CD4-positive, alpha-beta T cell treated with Interleukin-17A for 4 hours (primary cell): Measurements from ENCODE around the gene FOXP1.

Experiments used
- DNase-seq: peaks from one replicate; pipeline ENCODE4 v3.0.0-alpha.2; 2020; ENCODE audit warnings: mixed read lengths

The FOXP1 gene

DNA sequence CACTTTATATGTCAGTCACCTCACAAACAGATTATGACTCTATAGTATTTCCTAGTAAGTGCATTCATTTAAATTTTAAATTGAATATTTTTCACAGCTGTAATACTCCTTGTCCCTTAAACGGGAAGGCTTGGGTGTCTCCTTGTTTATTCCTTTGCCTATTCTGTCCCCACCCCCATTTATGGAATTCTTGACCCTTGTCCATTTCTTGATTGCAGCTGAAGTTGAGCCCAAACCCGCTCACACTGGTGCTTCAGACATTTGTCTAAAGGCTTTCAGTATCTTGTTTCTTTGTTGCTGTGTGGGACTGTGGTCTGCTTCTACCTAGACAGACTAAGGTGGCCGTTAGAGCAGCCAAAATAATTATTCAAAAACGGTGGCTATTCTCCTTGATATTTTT is 449.7 kb downstream of the FOXP1 start:
- DNase-seq, result no peak

DNA sequence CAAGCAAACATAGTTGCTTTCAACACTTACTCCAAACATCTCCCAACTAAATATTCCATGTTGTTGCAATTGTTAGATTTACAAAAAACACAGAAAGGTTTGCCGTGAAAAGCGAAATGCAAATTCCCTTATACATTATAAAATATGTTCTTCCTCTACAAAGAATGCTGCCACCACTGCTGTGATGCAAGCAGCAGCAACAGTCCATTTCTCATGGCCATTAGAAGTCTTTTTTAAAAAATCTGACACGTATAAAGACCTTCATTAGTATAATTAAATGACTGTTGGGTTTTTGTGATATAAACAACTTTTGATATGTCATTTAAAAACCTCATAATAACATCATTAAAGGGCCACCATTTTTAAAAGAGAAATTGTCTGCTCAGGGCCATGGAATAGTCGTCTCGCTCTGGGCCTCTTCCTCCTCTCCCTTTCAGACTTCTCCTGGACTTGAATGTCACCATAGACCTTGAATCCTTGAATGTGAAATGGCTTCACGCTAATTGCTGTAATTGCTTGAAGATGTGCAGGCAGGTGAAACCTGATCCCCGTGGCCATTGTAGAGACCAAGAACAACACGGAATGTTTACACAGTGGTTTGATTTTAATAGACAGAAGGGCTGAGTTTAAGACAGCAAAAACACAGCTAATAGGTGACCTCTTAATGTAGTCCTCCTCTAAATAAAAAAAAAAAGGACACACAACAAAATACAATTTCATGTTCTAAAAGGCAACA is 450.4 kb downstream of the FOXP1 start:
- no peak for DNase-seq

DNA sequence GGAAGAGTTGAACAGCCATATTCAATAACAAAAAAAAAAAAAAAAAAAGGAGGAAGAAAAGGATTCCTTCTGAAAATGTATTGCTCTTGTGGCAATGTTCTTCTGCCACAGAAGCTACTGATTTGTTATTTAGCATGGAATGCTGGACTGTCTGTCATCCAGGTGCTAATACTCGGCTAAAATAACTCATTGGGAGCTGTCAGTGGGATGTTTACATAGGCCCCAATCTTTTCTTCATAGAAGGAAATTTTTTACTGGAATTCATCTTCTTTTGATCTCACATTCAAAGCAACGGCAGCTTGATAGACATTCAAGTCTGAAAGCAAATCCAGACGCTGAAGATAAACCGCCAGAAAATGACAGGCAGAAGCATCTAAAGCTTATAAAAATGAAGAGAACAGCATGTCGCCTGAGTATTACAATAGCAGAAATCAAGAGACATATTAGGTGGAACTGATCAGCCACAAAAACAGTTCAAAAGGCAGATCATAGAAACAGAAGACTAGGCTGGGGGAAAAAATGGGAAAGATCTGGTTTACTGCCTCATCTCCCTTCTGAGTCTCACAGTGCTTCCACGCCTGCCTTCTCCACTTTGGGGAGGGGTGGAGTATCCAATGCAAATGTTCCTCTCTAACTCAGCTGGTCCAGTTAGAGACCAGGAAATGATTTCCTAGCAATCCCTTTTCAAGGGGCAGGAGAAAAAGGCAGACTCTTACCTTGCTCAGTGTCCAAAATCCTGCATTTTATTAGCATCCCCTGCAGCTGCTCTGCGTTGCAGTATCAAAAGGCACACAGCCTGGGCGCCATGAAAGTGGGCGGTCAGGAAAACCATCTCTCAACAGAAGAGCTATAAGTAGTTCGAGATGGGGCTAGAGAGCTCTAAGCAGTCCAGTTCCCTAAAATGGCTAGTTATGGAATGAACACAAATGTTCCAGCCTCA is 451.9 kb downstream of the FOXP1 start:
- peak; percentile 24 for DNase-seq

DNA sequence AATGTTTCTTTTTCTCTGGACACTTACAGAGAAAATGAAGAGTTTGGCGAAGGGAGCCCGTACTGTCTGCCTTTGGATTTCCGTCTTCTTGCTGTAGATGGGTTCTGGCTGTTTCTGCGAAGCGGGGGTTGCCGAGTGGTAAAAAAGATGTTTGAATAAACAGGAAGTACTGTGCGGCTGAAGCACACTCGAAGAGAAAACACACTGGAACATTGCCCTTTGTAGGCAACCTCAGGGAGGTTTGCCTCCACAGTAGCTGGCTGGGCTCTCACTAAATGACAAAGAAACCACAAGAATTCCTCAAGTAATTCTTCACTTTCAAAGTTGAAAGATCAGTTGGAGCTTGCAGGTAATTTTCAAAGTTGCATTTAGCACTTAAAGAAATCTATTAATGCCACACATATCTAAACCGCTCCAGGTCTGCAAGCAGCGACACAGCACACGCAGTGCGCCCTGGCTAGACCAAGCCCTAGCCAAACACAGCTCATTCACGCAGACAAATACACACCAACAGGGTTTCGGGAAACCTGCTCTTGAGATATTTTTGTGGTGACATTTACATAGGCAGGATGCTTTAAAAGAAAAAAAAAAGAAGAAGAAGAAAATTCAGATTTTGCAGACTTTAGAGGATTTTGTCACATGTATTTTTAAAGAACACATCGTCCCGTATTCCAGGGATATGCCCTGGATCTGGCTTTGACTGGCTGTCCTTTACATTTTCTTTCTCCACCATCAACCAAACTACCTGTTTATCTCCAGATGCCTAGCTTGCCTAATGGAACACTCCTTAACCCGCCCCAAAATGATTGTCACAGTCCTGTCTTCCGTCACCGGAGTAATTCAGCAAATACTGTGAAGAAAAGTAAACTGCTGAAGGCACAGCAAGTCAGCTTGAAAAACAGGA is 452.8 kb downstream of the FOXP1 start:
- DNase-seq, result peak; percentile 80

DNA sequence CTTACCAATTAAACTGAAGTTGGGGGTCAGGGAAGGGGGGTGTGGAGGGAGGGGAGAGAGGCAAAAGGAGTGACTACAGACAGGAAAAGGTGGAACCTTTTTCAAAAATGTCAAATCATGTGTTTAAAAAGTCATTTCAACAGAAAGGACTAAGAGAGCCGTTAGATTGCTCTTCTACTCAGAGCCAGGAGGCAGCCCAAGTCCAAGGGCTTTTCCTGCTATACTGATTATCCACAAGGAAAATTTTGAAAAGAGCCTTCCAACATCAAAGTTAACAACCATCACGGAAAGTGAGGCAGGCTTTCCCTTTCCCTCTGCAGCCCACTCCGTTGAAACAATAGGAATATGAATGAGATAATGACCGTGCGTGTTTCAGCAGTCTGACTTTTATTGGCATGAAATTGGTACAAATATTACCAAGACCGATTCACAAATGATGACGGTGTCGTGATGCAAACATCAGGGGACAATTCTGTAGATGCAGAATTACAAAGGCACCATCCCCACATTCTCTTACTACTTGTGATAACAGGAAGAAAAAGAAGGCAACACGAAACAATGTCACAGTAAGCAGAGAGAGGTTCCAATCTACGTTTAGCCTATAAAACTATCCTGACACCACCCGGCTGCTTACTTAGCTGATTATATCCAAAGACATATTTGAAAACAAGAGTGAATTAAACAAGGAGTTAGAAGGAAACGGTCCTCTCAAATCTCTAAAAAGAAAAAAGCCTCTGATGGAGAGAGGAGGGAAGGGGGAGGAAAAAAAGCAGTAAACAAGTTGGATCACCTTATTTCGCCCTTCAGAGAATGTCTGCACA is 453.7 kb downstream of the FOXP1 start:
- DNase-seq, result peak; percentile 31

DNA sequence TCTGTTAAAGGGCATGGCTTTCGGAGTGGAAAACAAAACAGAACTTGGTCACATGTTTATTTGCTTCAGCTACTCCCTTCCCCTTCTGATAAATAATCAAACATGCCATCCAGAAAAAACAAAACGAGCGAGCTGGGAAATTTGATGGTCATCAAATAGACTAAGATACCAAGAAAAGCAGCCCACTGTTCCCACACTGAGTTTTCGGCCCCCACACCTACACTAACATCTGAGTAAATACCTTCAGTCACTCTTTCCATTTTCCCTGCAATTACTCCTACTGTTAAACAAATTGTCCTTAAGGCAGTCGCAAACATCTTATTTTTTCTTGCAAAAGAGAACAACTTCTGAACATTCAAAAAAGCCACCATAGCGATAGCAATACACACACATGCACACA is 454.6 kb downstream of the FOXP1 start:
- no peak for DNase-seq

DNA sequence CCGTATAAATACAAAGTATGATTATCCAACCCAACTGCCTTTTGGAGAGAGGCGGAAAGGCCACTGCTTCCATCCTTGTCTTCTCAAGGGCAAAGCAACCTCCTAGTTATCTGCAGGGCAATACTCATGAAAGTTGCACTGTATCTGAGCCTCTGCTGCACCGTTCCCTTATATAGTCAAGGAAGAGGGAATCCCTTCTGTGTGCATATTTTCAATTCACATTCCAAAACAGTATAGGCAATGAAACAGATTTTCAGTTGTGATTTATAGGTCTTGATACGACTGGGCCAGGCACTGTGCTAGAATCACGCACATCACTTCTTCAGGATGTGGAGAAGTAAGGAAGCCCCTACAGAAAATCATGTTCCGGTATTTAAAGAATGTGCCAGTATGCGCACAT is 455.7 kb downstream of the FOXP1 start:
- DNase-seq, result no peak

DNA sequence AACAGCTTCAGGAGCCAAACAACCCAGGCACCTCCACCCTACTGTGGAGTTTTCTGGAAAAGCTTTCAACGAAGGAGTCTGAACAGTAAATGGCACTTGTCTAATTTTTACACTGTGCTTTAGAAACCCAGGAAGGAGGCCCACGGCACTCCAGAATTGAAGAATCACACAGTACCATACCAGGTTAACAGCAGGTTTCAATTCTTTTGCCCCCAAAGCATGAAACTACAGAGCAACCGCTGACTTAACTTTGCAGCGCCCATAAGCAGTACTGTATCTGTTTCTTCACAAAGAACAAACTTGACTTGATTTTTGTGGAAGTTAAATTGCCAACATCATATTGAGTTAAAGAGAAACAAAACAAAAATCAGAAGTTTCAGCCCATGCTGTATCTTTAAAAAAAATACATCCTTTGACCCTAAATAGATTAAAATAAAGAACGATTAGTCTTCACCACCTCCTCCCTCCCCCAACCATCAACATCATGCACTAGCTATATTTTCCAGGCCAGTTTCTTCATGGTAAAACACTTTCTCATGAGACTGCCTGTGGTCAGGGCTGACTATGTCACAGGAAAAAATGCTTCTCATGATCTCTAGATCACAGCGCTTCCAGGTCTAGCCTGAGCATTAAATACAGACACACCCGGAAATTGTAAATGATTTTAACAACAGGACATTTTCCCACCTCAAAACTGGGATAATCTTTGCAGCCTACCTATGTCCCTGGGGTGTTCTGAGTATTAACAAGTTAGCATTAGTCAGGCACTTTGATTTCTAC is 456.3 kb downstream of the FOXP1 start:
- DNase-seq, result peak; percentile 49

DNA sequence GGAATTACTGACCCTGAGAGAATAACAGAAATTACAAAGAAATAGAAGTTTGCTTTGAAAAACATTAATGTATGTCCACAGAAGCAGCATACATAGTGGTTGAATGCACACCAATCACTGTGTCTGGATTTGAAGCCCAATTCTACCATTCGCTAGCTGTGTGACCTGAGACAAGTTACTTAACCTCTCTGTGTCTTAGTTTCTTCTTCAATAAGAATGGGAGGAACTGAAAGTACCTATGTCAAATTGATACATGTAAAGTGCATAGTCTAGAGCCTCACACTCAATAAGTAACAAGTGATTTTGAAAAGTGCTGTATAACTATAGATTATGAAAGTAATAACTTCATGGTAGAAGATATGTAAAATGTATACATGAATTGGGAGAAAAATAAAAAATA is 457.8 kb downstream of the FOXP1 start:
- no peak for DNase-seq

DNA sequence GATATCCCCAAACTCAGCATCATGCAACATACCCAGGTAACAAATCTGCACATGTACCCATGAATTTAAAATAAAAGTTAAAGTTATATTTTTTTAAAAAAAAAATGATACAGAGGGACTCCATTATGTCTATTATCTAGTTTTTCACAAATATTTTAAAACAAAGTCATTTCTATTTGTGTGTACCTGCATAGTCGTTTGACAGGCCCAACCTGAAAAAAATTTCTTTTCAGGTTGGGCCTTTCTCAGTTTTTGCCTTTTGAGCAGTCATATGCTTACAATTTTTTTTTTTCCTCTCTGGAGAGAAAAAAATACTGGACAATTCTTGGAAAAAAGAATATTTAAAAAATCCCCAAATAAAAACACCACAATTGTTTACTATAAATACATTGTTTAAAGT is 459.5 kb downstream of the FOXP1 start:
- DNase-seq, result no peak

DNA sequence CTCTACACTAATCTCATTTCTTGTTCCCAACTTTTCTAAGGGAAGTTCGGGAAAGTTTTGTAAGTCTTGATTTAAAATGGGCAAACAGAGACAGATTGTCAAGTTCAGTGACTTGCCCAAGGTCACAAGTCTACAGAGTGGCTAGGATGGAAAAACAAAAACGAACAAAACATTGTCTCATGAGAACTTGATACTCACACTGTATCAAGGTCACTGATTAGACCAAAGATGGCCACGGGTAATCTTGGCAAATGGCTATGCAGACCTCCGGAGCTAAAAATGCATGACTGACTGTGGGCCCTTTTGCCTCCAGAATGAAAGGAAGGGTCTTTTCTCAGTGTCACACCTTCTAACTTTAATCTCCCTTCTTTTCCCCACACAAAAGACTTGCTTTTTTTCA is 460.9 kb downstream of the FOXP1 start:
- no peak for DNase-seq

DNA sequence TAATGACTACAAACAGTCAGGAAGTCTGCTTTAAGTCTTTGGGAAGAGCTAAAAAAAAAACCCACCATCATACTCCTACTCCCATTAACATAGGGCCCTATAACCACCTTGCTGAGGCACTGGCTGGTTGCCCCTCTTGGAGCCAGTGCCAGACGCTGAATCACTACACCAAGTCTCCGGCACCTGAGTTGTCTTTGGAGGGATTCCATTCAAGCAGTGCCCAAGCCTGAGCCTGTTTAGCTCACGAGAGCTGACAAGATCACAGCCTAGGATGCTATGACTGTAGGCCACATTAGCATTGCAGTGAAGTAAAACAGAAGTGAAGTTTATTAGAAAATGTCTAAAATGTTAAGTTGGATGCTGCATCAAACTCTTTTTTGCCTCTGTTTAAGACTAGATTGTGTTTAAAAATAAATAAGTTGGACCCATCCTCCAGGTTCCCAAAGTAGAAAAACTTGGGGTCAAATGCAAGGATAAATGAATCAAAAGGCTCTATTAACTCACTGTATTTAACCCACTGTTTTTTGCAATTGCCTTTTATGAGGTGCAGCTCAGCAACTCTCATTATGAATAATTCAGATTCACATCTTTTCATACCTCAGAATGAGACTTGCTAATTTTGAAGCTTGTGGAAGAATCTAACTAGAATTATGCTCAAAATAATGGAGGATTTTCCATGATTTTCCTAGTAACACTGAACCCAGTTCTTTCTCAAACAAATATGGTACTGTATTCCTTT is 461.9 kb downstream of the FOXP1 start:
- DNase-seq, result no peak

DNA sequence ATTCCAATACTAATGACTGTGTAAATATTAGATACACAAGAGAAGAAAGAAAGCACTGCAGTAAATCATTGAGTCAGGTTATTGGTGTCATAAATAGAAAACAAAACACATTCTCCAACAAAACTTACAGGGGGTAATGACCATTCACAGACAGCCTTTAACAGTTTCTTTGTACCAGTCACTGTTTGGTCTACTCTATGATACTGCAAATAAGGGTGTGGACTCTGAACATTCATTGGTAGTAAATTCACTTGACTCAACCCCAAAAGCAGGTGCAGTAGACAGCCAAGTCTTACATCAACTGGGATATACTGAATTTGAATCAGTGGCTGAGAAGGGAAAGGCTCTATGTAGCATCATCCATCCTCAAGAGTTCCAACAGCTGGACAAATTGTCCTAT is 463.5 kb downstream of the FOXP1 start:
- DNase-seq, result no peak

DNA sequence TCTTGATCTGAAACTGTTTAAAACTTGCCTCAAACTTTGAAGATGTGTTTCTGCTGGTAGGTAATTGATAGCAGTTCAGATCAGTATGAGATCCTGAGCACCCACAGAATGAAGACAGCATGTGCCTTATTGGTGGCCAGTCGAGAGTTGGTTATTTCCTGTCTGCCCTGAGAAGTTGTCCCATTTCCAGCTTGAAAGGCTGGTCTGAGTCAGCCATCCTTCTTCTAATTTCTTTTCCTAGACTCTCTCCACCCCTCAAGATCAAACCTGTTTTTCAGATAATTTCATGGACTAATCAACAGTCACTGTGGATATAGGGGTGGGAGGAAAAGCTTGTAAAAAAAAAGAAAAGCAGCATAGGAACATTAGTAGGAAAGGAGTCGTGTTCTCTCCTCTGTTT is 464.4 kb downstream of the FOXP1 start:
- no peak for DNase-seq

DNA sequence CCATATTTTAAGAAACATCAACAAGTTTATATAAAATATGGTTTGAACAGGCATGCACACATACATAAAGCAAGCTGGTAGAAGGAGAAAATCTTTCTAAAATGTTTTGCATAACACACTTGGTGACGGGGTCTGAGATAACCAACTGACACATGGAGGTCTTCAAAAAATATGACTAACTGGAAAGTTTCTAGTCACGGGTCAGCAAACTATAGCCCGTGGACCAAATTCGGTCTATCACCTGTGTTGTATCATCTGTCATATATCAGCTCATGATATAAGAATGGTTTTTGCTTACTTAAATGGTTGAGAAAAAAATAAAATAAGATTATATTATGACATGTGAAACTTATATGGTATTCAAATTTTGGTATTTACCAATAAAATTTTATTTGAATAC is 465.1 kb downstream of the FOXP1 start:
- DNase-seq, result no peak

DNA sequence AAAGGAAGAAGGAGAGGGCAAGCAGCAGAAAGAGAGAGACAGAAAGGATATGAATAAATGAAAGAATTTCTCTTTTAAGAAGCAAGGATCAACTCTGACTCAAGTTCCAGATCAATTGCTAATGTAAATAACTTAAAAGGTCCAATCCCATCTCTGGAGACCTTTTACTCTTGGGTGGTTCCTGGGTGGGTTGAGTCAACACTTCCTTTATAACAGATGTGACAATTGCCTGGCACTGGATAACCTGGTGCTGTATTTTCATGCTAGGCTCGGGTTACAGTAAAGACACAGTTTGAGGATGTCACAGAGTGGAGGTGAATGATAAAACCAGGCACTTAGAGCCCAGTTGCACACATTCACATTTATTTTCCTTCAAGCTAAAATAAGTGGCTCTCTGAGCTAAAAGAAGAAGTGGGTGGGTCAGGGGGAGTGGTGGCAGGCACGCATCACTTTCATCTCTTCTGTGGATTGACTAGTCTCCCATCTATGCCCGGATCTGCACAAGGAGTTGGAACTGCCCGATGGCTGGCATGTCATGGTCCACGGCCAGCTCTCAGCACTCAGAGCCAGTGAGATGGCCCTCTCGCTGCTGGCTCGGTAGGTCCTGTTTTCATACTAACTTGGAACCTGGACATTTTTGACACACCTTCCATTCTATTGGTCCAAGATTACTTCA is 465.8 kb downstream of the FOXP1 start:
- DNase-seq, result peak; percentile 30

DNA sequence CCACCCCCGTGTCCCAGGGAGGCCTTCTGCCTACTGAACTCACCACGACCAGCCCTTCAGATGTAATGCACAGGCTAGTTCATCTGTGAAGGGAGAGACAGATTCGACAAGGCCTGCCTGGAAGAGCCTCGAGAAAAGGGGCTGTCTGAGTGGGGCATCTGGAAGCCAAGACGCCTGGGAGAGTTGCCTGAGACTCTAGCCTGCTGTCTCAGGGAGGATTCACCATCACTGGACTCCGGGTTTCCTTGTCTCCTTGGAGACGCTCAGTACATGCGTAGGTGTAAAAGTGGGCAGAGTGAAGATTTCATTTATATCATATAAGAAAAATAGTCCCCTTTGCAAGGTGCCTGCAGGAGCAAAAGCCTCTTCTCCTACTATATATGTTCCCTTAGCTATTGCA is 468.9 kb downstream of the FOXP1 start:
- DNase-seq, result no peak

DNA sequence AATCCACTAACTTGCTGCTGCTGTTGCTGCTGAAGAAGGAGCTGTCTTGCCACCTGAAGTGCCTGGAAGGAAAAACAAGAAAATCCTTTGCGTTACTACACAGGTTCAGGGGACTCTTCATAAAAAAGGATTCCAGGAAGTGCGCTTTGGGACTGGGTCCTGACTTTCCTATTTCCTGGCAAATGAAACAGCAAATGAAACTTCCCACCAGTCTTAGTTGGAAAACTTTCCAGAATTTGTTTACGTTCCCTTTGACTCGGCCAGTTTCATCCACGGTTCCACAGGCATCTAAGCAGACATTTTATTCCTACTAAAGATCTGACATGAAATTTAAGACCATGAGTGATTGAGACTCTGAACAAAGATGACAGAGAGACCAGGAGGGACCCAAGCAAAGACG is 471.0 kb downstream of the FOXP1 start:
- DNase-seq, result no peak

DNA sequence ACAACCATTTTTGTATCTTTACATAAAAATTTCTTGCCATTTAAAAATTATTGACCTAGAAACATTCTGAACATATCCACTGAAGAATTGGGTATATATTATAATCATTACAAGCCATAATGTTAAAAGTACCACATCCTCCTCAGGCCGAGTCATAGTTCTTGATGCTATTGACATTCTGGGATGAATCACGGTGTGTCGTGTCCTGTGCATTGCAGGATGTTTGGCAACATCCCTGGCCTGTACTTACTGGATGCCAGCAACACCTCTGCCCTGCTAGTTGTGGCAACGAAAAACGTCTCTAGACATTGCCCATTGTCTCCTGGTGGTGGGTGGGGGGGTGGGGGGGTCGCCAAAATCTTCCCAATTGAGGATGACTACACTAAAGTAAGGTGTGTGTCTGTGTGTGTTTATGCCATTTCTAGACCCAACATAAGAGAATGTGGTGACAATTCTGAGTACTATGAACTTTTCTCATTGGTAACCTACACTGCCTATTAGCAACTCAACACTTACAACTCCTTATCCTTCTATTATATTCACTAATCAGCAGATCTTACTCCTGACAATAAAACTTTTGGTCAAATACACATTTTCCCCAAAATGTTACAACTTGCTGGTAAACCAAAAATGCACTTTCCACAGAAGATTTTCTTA is 471.6 kb downstream of the FOXP1 start:
- DNase-seq, result peak; percentile 44
